CD1c-positive myeloid dendritic cell (primary cell): ENCODE measurements around the gene TRIM47.

Experiments used
- DNase-seq: peaks from one replicate; pipeline ENCODE4 v3.0.0-alpha.2; 2016; ENCODE audit errors: extremely low spot score

Gene TRIM47

GRCh38 chr17:75909051-75909811, 30.9 kb upstream of the TRIM47 start:
- no peak for DNase-seq

- no peak for DNase-seq
These were observed 29.8 kb upstream of the TRIM47 start for GRCh38 chr17:75908201-75908600.

DNA sequence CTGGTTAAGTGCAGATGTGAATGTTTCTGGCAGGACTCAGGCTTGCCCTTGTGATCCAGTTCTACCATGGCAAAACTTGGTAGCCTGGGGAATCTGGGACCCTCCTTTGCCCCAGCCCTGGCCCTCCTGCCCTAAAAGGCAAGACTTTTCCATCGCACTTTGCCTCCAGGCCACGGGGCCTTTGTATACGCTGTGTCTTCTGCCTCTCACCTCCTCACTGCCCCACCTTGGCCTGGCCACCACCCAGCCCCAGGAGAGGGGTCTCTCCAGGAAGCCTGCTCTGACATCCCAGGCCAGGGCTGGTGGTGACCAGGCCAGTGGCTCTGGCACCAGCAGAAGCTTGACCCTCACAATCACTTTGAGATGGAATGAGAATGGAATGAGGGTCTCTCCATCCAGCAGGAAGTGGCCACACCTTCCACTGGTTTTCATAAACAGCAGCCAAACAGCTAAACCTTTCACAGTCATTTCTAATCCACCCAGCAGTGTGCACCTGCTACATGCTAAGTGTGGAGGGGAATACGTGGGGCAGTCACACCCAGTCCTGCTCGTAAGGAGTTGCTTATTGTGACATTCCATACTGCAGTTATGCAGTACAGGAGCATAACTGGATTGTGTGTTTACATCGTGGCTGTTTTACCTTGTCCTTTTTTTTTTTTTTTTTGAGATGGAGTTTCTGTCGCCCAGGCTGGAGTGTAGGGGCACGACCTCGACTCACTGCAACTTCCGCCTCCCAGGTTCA, 27.9 kb upstream of the TRIM47 start:
- no peak for DNase-seq

DNA sequence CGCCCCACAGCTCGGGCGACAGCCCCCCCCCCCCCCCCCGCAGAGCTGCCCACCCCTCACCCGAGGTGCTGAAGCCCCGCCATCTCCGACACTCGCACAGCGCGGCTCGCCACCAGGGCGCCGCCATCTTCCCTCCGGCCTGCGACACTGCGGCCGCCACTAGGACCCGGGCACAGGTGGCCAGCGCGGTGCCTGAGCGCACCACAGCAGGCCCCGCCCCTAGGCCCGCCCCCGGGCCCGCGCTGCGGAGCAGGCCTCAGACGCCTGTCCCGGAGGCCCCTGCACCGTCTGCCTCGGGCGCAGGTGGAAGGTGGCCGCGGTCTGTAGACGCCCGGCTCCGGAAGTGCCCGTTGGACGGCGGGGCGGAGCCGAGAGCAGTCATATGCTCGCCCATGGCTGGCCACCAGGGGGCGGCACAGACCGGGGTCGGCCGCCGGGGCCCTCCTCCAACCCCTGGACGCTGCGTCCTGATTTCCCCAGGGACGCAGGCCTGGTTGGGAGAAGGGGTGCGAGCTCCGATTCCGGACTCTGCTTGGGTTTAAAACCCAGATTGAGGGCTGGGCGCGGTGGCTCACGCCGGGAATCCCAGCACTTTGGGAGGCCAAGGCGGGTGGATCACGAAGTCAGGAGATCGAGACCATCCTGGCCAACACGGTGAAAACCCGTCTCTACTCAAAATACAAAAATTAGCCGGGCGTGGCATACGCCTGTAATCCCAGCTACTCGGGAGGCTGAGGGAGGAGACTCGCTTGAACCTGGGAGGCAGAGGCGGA, 26.6 kb upstream of the TRIM47 start, which contains the start of gene MRPL38:
TSS of gene MRPL38 (minus strand) at position 136 of the 773 bp plus-strand sequence. CDS start at position 127, 9 bp downstream.
- peak; percentile 96 for DNase-seq

DNA sequence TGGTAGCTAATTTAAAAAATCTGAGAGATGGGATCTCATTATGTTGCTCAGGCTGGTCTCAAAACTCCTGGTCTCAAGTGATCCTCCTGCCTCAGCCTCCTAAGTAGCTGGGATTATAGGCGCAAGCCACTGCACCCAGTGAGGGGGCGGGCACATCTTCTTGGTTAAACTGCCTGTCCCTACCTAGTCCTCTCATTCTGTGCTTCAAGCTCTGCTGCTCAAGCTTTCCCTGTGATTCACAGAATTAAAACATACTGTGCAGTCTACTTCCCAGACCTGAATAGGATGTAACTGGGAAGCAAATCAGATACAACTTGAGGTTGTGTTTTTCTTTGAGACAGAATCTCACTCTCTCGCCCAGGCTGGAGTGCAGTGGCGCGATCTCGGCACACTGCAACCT, 24.0 kb upstream of the TRIM47 start:
- DNase-seq, result no peak

DNA sequence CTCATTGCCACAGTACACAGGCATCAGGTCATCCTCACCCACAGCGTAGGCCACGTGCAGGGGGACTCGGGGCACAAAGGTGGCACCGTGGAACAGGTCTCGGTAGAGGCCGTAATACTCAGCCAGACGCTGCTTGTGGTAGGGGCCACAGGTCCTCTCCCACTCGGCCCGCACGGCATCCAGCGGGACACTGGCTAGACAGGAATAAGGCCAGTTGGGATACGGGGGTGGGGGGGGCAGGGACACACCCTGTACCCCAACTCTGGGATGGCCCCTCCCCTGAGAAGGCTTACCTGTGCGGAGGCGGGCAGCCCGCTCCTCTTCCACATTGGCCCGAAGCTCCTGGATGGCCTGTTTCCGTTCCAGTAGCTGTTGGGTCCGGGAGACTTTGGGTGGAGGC, 23.3 kb upstream of the TRIM47 start:
- DNase-seq, result no peak

DNA sequence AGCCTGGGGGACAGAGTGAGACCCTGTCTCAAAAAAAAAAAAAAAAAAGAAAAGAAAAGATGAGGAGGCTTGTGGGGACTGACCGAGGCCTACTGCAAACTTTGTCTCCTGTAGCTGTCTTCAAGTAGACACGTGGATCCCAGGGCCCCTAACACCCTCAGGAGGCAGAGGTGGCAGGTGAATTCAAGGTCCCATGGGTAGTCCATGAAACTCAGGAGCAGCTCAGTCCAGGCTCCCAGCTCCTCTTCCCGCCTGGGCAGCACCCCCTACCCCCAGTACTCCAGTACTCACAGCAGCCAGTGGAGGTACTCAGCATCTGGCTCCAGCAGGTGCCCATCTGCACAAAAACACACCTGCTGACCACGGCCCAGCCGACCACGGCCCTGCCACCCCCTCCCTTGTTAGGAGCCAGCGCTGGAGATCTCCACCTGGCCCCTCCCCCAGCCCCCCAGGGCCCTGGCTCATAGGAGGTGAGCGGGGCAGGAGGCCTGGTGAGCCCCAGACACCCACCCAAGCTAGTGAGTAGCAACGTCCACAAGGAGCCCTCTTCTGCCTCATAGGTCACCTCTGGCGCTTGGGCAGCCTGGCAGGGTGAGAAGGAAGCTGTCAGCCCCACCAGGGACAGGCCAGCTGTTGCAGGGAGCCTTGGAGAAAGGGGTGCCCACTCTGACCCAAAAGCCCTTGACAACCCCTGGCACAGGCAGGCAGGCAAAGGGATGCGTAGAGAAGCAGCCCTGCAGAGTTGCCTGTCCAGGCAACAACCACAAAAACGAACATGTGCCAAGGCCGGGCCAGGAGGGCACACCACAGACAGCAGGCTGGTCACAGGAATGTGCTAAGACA, 22.5 kb upstream of the TRIM47 start:
- DNase-seq, result no peak

DNA sequence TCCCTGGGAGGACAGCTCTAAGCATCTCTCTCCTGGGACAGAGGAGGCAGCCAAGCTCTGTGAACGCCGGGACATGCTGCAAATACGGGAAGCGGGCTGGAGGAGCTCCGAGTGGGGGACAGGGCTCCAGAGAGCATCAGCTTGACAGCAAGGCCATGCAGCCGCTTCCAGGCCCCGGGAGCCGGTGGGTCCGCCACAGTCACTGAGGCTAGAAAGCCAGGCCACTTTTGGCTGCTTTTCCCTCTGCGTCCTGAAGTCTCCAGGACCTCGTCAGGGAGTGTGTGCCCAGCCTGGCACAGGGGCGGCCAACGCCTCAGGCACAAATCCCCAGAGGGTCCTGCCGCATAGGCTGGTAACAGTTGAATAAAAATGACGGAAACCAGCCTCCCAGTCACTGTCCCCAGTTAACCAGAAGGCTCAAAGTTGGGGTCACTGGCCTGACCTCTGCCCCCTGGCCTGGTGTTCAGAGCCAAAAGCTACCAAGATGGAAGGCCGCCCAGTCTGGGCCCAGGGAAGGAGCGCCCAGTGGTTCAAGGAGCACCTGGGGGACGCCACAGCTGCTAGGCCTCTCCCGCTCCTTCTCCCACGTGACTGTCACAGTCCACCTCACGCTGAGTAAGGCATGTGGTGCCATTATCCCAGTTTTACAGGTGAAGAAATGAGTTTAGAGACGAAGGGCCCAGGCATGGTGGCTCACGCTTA, 21.5 kb upstream of the TRIM47 start:
- no peak for DNase-seq

- DNase-seq, result no peak
These were observed 21.0 kb upstream of the TRIM47 start for GRCh38 chr17:75899353-75899752.

- DNase-seq, result no peak
These were observed 20.4 kb upstream of the TRIM47 start for GRCh38 chr17:75898791-75899190.

- DNase-seq, result no peak
These were observed 19.7 kb upstream of the TRIM47 start for GRCh38 chr17:75898065-75898464.

DNA sequence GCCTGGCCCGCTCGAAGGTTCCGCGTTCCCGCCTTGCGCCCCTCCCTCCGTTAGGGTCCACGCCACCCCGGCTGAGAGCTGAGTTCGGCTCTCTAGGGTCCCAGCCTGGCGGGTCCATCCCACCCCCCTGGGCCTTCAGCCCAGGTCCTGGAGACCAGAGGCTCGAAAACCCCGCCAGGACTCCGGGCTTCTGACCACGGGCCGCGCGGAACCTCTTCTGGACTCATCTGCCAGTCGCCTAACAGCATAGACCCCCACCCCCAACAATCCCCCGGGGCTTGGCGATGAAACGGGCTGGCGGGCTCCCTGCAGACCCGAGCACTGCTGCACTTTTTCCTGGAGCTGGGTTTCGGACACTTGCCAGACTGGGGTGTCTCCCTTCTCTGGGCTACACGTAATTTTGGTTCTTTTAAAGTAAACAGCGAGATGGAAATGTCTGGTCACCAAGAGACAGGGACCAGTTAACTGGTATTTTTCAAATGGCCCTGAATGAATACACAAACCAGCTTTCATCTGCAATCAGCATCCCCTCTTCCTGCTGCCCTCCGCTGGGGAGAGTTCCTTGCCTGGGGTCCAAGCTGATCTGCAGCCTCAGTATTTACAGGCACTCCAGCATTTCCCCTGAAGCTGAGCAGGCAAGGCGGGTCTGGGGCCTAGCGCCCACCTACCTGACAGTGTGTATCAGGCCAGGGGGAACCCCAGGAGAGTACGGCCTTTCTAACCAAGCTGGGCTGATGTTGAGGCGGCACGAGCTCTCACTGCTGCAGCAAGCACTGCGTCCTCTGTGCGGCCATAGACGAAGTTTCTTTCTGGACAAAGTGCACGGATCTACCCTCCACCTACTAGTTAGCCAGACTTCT, 19.0 kb upstream of the TRIM47 start:
- no peak for DNase-seq

DNA sequence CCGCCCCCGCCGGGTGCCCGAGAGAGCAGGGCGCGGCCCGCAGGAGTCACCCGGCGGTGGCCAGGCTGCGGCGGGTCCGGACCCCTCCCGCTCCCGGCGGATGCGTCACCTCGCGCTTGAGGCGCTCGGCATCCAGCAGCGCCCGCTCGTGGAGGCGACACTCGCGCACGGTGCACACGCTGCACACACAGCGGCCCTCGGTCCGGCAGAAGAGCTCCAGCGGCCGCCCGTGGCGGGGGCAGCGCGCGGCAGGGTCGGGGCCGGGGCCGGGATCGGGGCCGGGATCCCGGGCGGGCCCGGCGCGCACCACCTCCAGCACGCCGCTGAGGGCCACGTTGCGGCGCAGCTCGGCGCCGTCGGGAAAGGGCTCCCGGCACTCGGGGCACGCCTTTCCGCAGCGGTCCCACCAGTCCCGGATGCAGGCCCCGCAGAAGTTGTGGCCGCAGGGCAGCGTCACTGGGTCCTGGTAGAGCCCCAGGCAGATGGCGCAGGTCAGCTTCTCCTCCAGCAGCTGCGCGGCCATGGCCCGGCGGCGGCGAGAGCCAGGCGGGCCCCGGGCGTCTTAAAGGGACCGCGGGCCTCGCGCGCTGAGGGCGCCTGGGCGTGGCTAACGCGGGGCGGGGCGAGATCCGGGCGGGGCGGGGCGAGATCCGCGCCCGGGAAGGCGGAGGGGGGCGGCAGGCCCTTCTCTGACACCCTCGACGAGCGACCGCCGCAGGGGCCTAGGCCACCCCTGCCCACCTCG, 18.2 kb upstream of the TRIM47 start, which contains the start of gene TRIM65:
TSS of gene TRIM65 (minus strand) at position 537 of the 745 bp plus-strand sequence. CDS start at position 523, 14 bp downstream.
- DNase-seq, result peak; percentile 75

GRCh38 chr17:75895370-75896155, 17.2 kb upstream of the TRIM47 start:
- peak; percentile 42 for DNase-seq

- no peak for DNase-seq
These were observed 15.8 kb upstream of the TRIM47 start for GRCh38 chr17:75894049-75894733.

DNA sequence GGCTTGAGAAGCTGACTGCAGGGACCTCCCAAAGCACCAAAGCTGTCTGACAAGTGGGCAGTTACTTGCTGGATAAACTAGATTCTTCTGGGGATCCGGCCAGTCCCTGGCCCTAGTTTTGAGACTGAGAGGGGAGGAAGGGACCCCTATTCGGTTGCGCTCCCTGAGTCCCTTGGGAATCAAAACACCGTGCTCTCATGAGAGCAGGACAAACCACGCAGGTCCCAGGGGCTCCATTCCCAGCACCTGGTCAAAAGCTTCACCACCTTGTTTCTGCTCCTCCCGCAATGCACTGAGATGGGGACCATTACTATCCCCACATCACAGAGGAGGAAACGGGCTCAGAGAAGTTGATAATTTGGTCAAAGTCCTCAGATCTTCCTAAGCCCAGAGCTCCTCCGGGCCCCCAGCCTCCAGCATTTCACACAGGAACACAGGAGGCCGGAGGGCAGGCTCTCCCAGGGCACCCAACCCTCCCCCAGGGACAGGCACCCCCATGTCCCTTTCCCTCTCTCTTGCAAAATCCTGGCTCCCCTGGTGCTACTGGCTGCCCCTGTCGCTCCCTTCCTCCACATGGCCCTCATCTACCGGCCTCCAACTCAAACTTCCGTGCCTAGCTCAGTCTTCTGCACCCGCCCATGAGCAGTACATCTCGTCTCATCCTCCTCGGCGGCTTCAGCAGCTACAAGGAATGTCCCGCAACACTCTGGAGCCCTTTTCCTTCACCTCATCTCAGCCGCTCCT, 15.1 kb upstream of the TRIM47 start:
- DNase-seq, result no peak
